Pulmonary artery endothelial cell (primary cell): ENCODE data around the gene CCBE1. TPM values are rescaled to one million over a fixed set of nuclear protein-coding genes. Genes with fewer than 3 reads are reported as not detected.

Experiments
- DNase-seq: peaks from one replicate; pipeline ENCODE4 v3.0.0-alpha.2; 2011; ENCODE audit warnings: low read depth, low spot score
- total RNA-seq: library from RNA; depleted of rRNA; stranded (reverse); fragments of >200 nt; gene quantifications from 2 replicates; pipeline ENCODE4 v1.2.3, GENCODE V29; 2014

The CCBE1 gene
- total RNA-seq, 1 donor from 2014 or later = 2.4 TPM

- DNase-seq = no peak
Observed at GRCh38 chr18:59395226-59396175, 301.7 kb downstream of the CCBE1 start.

- no peak for DNase-seq
Observed at GRCh38 chr18:59393381-59393780, 303.8 kb downstream of the CCBE1 start.

- DNase-seq = no peak
Observed at GRCh38 chr18:59388817-59389216, 308.4 kb downstream of the CCBE1 start.

GRCh38 chr18:59387687-59388565 lies 309.3 kb downstream of the CCBE1 start:
- DNase-seq = no peak

GRCh38 chr18:59386909-59387686 lies 310.1 kb downstream of the CCBE1 start:
- DNase-seq = no peak

GRCh38 chr18:59385191-59385590 lies 312.0 kb downstream of the CCBE1 start:
- no peak for DNase-seq

GRCh38 chr18:59383851-59384250 lies 313.4 kb downstream of the CCBE1 start:
- no peak for DNase-seq

GRCh38 chr18:59382383-59382782 lies 314.8 kb downstream of the CCBE1 start:
- DNase-seq = no peak

- DNase-seq = no peak
Observed at GRCh38 chr18:59381949-59382348, 315.3 kb downstream of the CCBE1 start.

Other genes with a start within 250 kb of the CCBE1 start
- 13.7 and 20.6 TPM in 2 replicates for gene PMAIP1, start 202.6 kb upstream of the CCBE1 start, total RNA-seq